Keratinocyte (primary cell): ENCODE measurements around the gene CUBN. TPM values are rescaled to one million over a fixed set of nuclear protein-coding genes. Genes with fewer than 3 reads are reported as not detected.

ENCODE experiments used
- DNase-seq: peaks from one replicate; pipeline ENCODE4 v3.0.0-alpha.2; 2011; ENCODE audit warnings: low read depth, missing footprints, low spot score
- FAIRE-seq: peaks from 2 replicates; lab custom pipeline; 2011; peaks lifted over from hg19 to GRCh38; lab: Jason Lieb, UNC
- H2AFZ ChIP-seq: 2 replicates; pipeline ENCODE4 v1.6.0; 2012; ENCODE audit warnings: low read length, control low read depth, inconsistent platforms; ENCODE audit not compliant: control insufficient read depth
- H3K27ac ChIP-seq: 2 replicates; pipeline ENCODE4 v1.5.1; 2011; ENCODE audit warnings: low read length; ENCODE audit not compliant: control insufficient read depth, insufficient read depth
- H3K27me3 ChIP-seq: 3 replicates; pipeline ENCODE4 v1.6.0; 2011; ENCODE audit warnings: low read length; ENCODE audit not compliant: control insufficient read depth, insufficient read depth; ENCODE audit errors: extremely low read depth
- H3K36me3 ChIP-seq, 2 experiments: 2 replicates in 1 of 2; 3 replicates in 1 of 2; pipeline ENCODE4 v1.5.1; 2011; ENCODE audit warnings: low read length in 2 of 2, mild to moderate bottlenecking in 1 of 2; ENCODE audit not compliant: control insufficient read depth in 2 of 2, insufficient read depth in 2 of 2; ENCODE audit errors: extremely low read depth in 1 of 2
- H3K4me1 ChIP-seq: 3 replicates; pipeline ENCODE4 v1.5.1; 2011; ENCODE audit warnings: low read length; ENCODE audit not compliant: control insufficient read depth, insufficient read depth; ENCODE audit errors: extremely low read depth
- H3K4me2 ChIP-seq: 3 replicates; pipeline ENCODE4 v1.6.0; 2011; ENCODE audit warnings: low read depth, low read length; ENCODE audit not compliant: control insufficient read depth, insufficient read depth; ENCODE audit errors: extremely low read depth
- H3K4me3 ChIP-seq, 3 experiments: fragments of 200-600 bp in 1 of 3; sonication (generic) in 1 of 3; 2 replicates in 2 of 3; 3 replicates in 1 of 3; pipeline ENCODE4 v1.5.1; 2011 to 2016; ENCODE audit warnings: low read length in 3 of 3, mild to moderate bottlenecking in 3 of 3, control low read depth in 2 of 3, inconsistent platforms in 1 of 3, low read depth in 1 of 3, mixed read lengths in 1 of 3, mixed run types in 1 of 3, moderate library complexity in 1 of 3; ENCODE audit not compliant: control insufficient read depth in 2 of 3, insufficient read depth in 2 of 3; ENCODE audit errors: extremely low read depth in 1 of 3
- H3K79me2 ChIP-seq: 2 replicates; pipeline ENCODE4 v1.6.0; 2012; ENCODE audit warnings: low read length; ENCODE audit not compliant: control insufficient read depth, insufficient read depth
- H3K9ac ChIP-seq: 3 replicates; pipeline ENCODE4 v1.6.0; 2011; ENCODE audit warnings: low read length; ENCODE audit not compliant: control insufficient read depth, insufficient read depth; ENCODE audit errors: extremely low read depth
- H3K9me1 ChIP-seq: 3 replicates; pipeline ENCODE4 v1.6.0; 2011; ENCODE audit warnings: low read length; ENCODE audit not compliant: control insufficient read depth, insufficient read depth; ENCODE audit errors: extremely low read depth
- H3K9me3 ChIP-seq: 2 replicates; pipeline ENCODE4 v1.5.1; 2012; ENCODE audit warnings: low read depth, low read length; ENCODE audit not compliant: control insufficient read depth
- H4K20me1 ChIP-seq: 3 replicates; pipeline ENCODE4 v1.6.0; 2011; ENCODE audit warnings: low read length; ENCODE audit not compliant: control insufficient read depth, insufficient read depth; ENCODE audit errors: extremely low read depth
- CTCF ChIP-seq, 3 experiments: IDR thresholded peaks in 1 of 3; conservative IDR thresholded peaks in 1 of 3; optimal IDR thresholded peaks in 1 of 3; 2 replicates in 2 of 3; 3 replicates in 1 of 3; pipeline versions ENCODE3 to v1.5.1; 2011; ENCODE audit warnings: low read length in 3 of 3, mild to moderate bottlenecking in 3 of 3, moderate library complexity in 2 of 3, control low read depth in 1 of 3, inconsistent platforms in 1 of 3; ENCODE audit not compliant: insufficient read depth in 2 of 3; ENCODE audit errors: extremely low read depth in 1 of 3
- EZH2 ChIP-seq: IDR thresholded peaks from one replicate; pipeline ENCODE4 v1.6.1; 2012; ENCODE audit warnings: inconsistent platforms, mild to moderate bottlenecking, low read length, moderate library complexity
- dilution Hi-C: fragments of 300-500 bp; cut with MboI; formaldehyde crosslinking; loops from one replicate; pipeline ENCODE4 v1.7.0; 2020; ENCODE audit warnings: low sequenced_read_pairs; ENCODE audit not compliant: extremely low pct_ligation_motif_present
- polyA plus RNA-seq, 5 experiments: library from polyadenylated mRNA; depleted of rRNA in 3 of 5; stranded (reverse) in 3 of 5; stranded (forward) in 1 of 5; unstranded in 1 of 5; fragments of >200 nt; gene quantifications; 1 replicate in 1 of 5; 2 replicates in 3 of 5; 3 replicates in 1 of 5; pipeline versions ENCODE4 v1.2.1 to v1.2.3, GENCODE V29; 2011 to 2012; ENCODE audit warnings: missing spikeins in 2 of 5, low read depth in 1 of 5, low replicate concordance in 1 of 5

The CUBN gene
- polyA plus RNA-seq, 1 donor (not counting 4 experiments of a cell fraction or from before 2014, with no cell fraction given): 0.07 TPM

- Histone ChIP-seq H3K27me3 (no peaks in the 10 kb centered on the region), H3K36me3 (no peaks in the 10 kb centered on the region), H3K79me2 (no peaks in the 10 kb centered on the region), H3K9me3 (no peaks in the 10 kb centered on the region), H3K27ac (peak overlapping the region; percentile 97), H3K9me1 (no peaks in the 10 kb centered on the region), H2AFZ (no peak overlapping the region), H3K9ac (peak overlapping the region; percentile 86), H3K4me1 (peaks cover 33% of the 10 kb centered on the region), H3K4me3 (peak overlapping the region in 2 of 3 experiments; percentile 58 to 61), H4K20me1 (no peaks in the 10 kb centered on the region), H3K4me2 (peak overlapping the region; percentile 79)
- dilution Hi-C loops: no loop called here
- no peak for TF ChIP-seq EZH2
- no peak for TF ChIP-seq CTCF (optimal IDR thresholded peaks at IDR 0.05 in 1 of 3, IDR thresholded peaks at IDR 0.05 in 1 of 3, conservative IDR thresholded peaks at IDR 0.05 in 1 of 3; ENCODE audit: extremely low read depth in 1 of 3, insufficient read depth in 2 of 3, low read length in 3 of 3)
- DNase-seq: no peak
- FAIRE-seq: no peak
Measured at GRCh38 chr10:17062493-17062892, 67.1 kb downstream of the CUBN start.

GRCh38 chr10:17062009-17062408 is 67.6 kb downstream of the CUBN start:
- DNase-seq (no peak), FAIRE-seq (no peak)
- no peak for TF ChIP-seq EZH2
- Histone ChIP-seq H3K4me2 (peak overlapping the region; percentile 79), H4K20me1 (no peaks in the 10 kb centered on the region), H3K9me1 (no peaks in the 10 kb centered on the region), H3K9ac (peak overlapping the region; percentile 86), H3K4me3 (peak overlapping the region in 2 of 3 experiments; percentile 58 to 61), H3K27me3 (no peaks in the 10 kb centered on the region), H3K4me1 (peaks cover 33% of the 10 kb centered on the region), H3K79me2 (no peaks in the 10 kb centered on the region), H2AFZ (no peak overlapping the region), H3K9me3 (no peaks in the 10 kb centered on the region), H3K36me3 (no peaks in the 10 kb centered on the region), H3K27ac (peak overlapping the region; percentile 97)
- dilution Hi-C loops: no loop called here

- DNase-seq (no peak), FAIRE-seq (no peak)
- Histone ChIP-seq H3K27ac (peak overlapping the region; percentile 97), H3K4me3 (no peak overlapping the region), H3K36me3 (no peaks in the 10 kb centered on the region), H3K4me1 (peaks cover 33% of the 10 kb centered on the region), H3K9me3 (no peaks in the 10 kb centered on the region), H2AFZ (no peak overlapping the region), H4K20me1 (no peaks in the 10 kb centered on the region), H3K9ac (peak overlapping the region; percentile 6), H3K9me1 (no peaks in the 10 kb centered on the region), H3K4me2 (no peak overlapping the region), H3K79me2 (no peaks in the 10 kb centered on the region), H3K27me3 (no peaks in the 10 kb centered on the region)
- dilution Hi-C loops: no loop called here
- TF ChIP-seq CTCF (optimal IDR thresholded peaks at IDR 0.05 in 1 of 3, IDR thresholded peaks at IDR 0.05 in 1 of 3, conservative IDR thresholded peaks at IDR 0.05 in 1 of 3; ENCODE audit: extremely low read depth in 1 of 3, insufficient read depth in 2 of 3, low read length in 3 of 3) (no peak), EZH2 (no peak)
Measured at GRCh38 chr10:17061418-17061817, 68.2 kb downstream of the CUBN start.
